ENCODE data around the gene THSD4.
"Not testable (repeated sequence)": the region's sequence is repeated elsewhere in the genome, so short reads cannot be mapped to it uniquely, and the experiment has no call there.

Gene THSD4

DNA sequence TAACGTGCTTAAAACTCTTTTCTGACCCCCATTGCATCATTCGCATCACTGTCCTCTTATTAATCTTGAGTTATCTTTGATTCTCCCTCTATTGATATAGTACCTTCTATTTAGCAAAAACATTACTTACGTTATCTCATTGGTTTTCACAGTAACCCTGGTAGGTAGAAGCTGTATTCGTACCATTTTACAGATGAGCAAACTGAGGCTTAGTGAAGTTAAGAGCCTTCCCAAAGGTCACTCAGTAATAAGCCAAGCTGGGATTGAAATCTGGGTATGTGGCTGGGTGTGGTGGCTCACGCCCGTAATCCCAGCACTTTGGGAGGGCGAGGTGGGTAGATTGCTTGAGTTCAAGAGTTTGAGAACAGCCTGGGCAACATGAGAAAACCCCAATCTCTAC is 244.0 kb downstream of the THSD4 start:
- DNase-seq = no peak

DNA sequence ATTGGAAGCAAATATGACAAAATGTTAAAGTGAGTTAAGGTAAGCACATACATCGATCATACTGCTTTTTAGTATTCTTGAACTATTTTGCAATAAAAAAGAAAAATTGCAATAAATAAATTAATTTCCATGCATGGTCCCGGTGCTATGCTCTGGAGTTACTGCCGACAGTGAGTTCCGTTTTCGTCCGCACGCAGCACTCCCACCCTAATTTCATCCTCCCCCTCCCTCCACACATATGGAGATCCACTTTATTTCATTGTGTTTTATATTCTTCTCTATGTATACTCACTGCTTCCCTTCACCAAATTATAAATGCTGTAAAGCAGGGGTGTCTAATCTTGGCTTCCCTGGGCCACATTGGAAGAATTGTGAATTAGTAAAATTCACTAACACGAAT is 247.3 kb downstream of the THSD4 start:
- DNase-seq = no peak

DNA sequence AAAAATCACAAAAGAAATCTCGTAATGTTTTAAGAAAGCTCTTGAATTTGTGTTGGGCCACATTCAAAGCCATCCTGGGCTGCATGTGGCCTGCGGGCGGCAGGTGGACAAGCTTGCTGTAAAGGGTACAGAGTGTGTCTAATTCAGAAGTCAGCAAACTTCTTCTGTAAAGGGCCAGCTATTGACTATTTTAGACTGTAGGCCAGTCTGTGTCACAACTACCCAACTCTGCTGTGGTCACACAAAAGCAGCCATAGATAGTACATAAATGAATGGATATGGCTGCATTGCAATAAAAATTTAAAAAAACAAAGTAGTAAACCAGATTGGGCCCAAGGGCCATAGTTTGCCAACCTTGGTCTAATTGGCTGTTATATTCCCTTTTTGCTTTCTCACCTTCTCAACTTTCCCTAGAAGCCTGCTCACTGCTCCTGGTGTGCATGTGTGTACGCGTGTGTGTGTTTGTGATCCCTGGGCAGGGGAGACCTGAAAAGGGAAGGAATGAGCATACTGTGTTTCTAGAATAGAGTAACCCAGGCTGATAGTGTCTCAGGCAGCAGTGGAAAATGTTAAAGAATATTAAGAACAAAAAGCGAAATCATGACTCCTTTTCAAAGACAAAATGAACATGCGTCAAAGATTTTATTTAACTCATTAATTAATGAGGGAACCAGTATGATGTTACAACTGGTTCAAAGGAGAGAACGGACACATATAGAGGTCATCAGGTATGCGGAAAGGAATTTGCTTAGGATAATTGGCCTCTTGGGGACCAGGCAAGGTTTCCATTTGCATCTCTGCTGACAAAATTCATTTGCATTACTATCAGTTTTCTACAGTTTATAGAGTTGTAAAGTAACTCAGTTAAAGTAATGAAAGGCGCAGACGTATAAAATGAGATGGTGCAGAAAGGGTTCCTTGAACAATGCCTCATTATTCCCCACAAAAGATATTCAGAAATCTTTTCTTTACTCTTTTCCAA is 248.0 kb downstream of the THSD4 start:
- peak; percentile 95 to 97 for DNase-seq

DNA sequence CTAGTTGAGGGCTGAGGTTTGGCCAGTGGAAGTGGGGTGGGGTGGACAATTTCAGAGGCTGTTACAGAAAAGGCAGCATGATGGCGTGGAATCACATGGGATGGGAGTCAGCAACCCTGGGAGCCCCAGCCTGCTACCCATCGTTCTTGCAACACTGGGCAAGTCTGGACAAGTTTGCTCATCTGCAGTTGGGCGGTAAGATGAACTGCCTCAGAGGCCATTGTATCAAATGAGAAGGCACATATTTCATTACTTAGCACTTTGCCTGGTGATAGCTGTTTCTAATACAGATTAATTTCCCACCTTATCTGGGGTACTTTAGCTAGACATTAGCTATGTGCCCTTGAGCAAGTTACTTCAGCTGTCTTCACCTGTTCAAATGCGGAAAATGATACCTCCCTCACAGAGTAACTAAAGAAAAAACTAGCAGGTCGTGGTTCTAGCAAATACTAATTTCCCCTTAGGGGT is 248.9 kb downstream of the THSD4 start:
- peak; percentile 96 for DNase-seq

DNA sequence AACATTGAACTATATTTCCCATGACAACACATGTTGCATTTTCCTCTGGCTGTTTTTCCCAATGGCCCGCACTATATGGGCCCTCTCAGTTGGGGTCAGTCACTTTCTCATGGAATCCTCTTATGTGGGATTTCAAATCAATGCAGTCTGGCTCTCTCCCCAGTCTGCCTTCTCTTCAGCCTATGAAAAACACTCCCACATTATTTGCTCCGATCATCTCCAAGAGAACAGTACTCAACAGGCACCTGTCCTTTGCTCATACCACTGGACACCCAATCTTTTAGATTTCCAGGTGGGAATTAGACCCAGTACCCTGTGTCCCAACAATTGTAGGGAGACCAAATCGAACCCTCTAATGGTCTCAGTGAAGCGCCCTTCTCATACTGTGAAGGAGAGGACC is 251.3 kb downstream of the THSD4 start:
- no peak for DNase-seq

DNA sequence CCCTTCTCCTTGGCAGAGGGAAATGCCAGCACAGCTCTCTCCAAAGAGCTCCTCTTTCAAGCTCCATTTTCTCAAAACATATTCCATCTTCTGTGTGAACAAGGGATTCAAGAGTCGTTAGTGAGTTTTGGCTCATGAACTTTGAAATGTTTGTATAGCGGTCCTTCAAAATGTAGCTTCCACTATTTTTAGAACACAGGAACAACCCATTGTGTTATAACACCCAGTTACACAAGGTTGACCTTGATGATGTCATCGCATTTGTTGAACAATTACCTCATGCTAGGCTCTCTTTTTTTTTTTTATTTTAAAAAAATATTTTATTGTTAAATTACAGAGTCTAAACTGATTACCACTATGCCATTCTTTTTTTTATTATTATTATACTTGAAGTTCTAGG is 251.7 kb downstream of the THSD4 start:
- no peak for DNase-seq

DNA sequence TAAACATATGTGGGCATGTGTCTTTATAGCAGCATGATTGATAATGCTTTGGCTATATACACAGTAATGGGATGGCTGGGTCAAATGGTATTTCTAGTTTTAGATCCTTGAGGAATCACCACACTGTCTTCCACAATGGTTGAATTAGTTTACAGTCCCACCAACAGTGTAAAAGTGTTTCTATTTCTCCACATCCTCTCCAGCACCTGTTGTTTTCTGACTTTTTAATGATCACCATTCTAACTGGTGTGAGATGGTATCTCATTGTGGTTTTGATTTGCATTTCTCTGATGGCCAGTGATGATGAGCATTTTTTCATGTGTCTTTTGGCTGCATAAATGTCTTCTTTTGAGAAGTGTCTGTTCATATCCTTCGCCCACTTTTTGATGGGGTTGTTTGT is 252.5 kb downstream of the THSD4 start:
- not testable (repeated sequence) for DNase-seq

DNA sequence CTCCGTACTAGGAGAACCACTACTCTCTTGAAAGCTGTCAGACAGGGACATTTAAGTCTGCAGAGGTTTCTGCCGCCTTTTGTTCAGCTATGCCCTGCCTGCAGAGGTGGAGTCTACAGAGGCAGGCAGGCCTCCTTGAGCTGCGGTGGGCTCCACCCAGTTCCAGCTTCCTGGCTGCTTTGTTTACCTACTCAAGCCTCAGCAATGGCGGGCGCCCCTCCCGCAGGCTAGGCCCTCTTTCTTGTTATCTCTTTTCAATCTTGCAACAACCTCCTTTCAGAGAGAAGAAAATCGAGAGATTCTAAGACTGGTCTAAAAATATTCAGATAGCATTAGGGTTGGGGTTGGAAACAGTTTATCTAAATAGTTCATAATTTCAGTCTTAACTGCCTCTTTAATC is 257.5 kb downstream of the THSD4 start:
- DNase-seq = not testable (repeated sequence)

DNA sequence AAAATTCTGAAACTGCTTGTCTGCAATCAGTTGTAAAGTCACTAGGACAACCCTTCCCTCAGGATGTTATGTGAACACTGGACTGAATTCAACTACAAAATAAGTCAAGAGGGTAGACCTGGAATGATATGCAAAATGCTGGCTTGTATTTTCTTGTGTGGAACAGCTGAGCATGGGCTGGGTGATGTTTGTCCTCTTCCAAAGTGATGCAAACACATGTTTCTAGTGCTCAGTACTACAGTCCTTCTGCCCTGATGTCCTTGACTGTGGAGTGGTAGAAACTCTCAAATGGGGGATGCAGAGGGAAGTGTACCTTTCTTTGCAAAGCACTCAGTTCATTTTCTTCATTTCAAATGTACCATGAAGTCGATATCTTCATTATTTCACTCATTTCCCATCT is 258.6 kb downstream of the THSD4 start:
- DNase-seq = no peak

DNA sequence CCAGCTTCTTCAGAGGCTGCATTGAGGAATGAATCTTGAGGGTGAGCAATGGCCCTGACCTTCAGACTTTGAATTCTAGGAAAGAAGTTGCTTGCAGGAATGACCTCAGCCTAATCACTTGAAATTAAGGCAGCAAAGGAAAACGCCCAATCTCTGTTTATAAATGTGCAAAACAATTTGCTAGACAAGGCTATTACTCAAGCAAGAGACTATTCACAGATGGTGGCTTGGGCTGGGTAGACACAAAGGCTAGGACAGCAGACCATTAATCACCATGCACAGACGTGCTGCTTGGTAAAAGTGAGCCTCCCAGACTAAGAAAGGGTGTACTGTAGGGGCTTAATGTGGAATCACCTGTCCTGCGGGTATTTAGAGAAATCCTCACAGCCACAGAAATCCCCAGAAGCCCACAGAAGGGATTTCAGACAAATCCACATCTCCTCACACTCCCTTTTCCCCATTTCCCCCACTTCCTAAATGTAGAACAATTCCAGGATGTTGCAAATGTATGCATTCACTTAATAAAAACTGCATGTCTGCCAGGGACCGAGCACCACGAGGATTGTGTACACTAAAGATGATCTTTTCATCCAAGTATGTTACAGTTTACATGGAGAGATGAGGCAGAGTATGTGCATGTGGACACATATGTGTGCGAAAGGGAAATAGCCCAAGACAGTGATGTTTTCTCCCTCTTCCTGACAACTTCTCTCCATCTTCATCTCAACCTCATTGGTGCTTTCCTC is 259.5 kb downstream of the THSD4 start:
- no peak for DNase-seq

DNA sequence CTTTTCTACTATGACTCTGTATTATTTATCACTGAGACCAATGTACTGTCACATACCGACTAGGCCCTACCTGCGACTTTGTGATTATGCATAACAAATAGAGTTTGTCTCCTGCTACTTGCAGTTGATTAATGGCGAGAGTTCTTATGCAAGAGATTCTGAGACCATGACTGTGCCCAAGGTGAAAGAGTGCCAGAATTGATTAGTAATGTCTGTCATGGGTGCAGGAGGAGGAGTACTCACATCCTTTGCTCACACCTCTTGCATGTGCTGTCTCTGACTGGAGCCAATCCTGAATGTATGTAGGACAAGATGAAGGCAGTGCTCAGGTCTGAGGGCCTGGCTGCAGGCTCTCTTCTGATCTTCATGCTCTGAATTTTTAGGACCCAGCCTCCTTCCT is 260.7 kb downstream of the THSD4 start:
- DNase-seq = no peak

DNA sequence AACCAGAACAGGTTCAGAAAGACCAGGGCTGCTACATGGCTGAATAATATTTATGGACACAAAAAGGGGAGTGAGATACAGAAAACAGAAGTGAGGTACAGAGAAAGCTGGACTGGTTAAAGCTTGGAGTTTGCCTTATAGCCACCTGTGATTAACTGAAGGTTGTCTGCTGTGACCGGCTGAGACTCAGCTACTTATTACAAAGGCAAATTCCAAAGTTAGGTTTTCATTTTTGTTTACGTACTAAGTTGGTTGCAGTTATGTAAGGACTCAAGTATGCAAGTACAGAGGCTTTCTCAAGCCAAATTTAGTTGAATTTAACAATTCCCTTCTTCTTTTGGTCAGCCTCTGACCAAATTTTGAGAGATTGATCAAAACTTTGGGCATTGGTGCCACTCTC is 264.6 kb downstream of the THSD4 start:
- DNase-seq = no peak

DNA sequence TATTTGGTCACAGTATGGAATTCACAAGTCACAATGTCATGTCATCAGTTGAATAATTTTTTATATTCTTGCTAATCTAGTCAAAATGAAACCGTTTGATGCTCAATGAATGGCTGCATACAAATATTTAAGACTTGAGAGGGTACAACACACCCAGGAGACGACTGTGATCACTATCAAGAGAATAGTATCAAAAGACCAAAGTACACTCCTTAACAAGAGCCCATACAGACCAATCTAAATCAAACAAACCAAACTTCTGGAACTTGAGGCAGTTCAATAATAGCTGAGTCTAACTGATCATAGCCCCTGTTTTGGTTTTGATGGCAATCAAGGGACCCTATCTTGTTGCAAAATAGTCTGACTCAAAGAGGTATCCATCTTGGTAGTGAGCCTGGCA is 265.1 kb downstream of the THSD4 start:
- no peak for DNase-seq

DNA sequence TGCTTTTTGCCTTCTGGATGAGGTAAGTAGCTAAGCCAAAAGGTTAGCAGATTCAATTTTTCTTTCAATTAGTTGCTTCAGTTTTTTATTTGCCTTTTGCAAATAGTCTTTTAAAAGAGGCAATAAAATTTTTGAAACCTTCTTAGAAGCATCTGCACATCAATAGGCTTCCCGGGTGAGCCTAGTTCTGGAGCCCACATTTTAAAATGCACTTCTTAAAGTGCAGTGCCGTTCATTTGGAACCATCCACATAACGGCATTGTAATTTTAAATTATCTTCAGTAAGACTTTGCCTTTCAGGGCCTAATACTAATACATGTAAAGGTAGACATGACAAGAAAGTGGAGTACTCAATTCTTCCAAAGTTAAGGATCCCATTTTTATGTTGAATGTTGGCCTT is 269.2 kb downstream of the THSD4 start:
- DNase-seq = no peak

DNA sequence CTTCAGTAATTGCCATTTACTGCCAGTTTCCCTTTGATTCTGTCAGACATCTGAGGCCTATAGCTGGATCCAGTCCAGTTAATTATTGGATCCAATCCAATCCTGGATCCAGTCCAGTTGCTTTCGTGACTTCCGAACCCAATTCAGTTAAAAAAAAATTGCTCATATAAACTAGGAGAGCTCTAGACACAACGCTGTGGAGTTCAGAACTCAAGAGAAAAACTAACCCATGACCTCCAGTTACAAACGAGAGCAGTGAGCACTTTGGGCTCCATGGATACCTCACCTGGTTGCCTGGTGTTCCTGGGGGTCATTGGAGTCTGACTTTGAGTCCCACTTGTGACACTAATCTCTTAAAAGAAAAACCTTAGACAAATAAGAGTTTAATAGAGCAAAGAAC is 269.8 kb downstream of the THSD4 start:
- no peak for DNase-seq

DNA sequence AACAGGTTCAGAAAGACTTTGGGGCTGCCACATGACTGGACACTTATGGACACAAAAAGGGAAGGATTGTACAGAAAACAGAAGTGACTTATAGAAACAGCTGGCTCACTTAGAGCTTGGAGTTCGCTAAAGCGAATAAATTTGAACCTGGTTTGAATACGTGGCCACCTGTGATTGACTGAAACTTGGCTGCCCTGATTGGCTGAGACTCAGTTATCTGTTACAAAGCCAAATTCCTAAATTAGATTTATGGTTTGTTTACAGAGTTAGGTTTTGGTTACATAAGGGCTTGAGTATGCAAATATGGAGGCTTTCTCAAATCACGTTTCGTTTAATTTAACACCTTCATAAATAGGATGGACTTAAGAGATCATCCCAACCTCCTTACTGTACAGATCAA is 270.2 kb downstream of the THSD4 start:
- no peak for DNase-seq

DNA sequence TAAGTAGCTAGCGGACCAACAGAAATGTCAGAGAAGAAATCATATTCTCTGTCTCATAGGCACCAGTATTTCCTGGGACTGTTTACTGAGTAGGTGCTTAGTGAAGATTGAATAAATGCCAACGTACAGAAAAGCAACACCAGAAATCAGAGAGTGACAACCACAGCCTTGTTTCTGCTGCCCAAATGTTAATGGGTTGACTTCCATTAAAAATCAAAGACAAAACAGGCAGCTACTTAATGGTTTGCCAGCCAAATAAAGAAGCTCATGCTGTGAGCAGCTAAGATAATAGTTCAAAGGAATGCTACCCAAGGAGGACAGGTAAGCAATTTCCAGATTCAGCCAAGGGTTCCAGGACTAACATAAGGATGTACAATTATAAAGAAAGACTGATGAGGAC is 270.7 kb downstream of the THSD4 start:
- no peak for DNase-seq

DNA sequence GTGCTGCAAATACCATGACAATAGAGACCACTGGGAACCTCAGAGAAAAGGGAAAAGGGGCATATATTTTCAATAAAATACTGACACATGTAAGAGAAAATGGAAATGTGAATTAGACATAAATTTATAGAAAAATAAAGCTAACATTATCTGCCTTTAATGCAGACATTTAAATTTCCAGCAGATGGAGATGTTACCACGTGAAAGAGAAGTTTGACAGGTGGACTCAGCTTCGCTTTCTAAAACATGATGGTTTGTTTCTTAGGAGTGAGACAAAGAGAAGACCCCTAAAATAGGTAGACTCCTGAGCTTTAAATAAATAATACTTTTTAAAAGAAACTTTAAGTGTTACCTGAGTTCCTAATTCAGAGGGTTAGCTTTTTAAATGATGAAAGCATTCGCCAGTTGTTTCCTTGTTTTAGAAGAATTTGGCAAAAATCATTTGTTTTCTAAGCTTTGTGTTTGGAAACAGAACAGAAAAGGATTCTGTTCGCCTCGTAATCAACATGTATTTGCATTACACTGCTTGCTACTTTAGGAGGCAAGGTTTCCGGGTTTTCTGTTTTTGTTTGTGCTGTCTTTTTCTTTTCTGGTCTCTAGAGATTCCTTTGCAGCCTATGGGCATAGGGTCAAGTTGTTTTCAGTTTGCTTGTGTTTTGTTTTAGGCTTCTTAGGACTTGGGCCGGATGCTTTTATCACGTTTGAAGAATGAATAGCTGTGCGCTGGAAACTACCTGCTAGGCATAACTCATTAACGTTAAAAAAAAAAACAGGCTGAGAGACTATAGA is 271.4 kb downstream of the THSD4 start:
- DNase-seq = peak in 1 of 2 experiments; percentile 47

DNA sequence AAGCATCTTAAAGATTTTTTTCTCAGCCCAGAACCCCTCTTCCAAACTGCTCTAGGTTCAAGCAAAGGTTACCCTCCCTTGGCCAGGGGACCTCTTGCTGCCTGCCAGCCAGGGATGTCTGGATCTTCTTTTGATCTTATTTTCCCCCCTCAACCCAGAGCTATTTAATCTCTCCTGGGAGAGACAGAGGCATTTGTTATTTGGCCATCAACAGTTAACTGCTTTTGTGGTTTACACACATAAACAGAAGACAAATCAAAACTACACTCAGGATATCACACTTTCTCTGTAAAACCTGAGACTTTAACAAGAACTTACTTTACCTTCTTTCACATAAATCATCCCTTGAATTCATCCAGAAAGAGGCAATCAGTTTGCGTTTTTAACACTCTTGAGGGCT is 272.5 kb downstream of the THSD4 start:
- DNase-seq = no peak

DNA sequence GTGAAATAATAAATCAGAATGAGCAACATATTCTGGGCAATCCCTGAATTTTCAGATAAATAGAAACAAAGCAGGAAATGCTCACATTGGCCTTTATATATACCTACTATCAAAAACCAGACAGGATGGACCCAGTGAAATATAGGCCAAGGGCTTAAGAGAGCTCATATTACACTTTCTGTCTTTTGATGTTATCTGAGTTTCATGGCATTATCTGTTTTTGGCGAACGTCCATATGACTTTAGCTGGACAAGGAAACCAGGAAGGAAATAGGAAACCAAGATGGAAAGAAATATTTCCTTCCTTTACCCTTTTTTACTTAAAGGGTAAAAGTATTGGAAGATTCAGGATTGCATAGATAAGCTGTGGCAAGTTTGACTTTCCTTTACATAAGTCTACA is 274.8 kb downstream of the THSD4 start:
- DNase-seq = no peak

DNA sequence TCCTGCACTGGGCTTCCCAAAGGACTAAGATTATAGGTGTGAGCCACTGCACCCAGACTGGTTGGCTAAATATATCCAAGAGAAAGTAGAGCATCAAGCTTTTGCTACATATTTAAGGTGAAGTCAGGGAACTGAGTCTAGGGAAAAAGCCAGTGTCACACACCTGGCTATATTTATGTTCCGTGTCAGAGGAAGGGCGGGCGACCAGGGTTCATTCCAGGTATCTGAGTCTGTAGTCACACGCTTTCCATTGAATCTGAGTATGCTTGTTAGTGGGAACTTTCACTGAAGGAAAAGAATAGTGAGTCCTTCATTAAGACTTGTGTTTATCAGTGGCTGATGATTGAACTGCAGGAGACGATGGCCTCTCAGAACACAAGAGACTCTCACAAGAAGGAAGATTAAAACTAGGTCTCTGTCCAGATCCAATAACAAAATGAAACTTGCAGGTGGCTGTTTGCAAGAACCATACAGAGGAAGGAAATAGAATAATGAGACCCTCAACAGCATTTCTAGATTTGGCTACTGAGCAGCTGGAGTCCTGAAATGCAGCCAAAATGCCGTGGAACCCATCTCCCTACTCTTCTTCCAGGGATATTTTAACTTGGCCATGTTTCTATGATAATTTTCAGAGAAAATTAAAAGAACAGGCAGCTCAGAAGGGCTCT is 276.3 kb downstream of the THSD4 start:
- no peak for DNase-seq

DNA sequence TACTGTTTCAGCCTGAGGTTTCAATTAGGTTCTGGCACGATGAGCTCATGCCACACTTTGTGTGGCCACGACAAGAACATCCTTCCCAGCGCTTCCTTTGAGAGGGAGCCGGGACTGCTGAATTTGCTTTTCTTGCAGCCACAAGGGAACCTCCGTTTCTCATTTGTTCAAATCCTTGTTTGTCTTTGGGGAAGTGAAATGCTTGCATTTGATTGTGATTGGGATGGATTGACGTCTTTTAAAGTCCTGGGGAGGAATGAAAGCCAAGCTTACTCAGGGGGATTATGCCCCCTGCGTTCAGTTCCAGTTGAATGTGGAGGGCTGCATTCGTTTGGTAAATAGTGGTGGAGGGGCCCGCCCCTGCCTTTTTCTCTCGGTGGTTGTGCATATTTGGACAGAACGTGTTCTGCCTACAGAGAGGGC is 277.6 kb downstream of the THSD4 start:
- no peak for DNase-seq

DNA sequence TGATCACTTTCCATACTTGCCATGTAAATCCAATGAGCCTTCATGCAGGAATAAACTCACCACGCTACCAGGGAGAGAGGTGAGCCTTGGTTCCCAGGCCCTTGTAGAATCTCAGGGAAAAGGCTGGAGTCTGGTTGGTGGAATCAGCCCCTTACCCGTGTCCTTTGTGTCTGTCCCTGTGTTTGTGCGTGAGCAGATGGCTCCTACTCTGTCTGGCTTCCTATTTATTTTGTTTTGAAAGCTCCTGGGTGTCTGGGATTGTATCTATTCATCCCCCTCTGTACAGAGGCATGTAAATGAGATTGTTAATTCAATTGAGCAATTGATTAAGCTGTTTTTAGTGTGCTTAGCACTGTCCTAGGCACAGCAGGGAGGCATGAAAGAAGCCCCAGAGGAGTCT is 278.1 kb downstream of the THSD4 start:
- no peak for DNase-seq
